Measurements from ENCODE around the gene BCO1.

- TF ChIP-seq CTCF (IDR thresholded peaks at IDR 0.05), result no peak
- TF ChIP-seq POLR2A (IDR thresholded peaks at IDR 0.05), result no peak
- TF ChIP-seq POLR2AphosphoS5 (IDR thresholded peaks at IDR 0.05), result no peak
- no peak for TF ChIP-seq EP300 (IDR thresholded peaks at IDR 0.05)
Measured at GRCh38 chr16:81276323-81276722, 37.8 kb downstream of the BCO1 start.
